OCI-LY7 (cell line): Measurements from ENCODE around the gene FGFRL1. TPM values are rescaled to one million over a fixed set of nuclear protein-coding genes. Genes with fewer than 3 reads are reported as not detected.

Experiments used
- BruUV-seq: library from RNA; stranded (reverse); fragments of 400-500 nt; replicated peaks from 2 replicates; lab custom pipeline; 2021; lab: Mats Ljungman, UMichigan
- CTCF ChIA-PET: fragments of 300-600 bp; sonication (Branson Sonifier 250); formaldehyde crosslinking; loops from one replicate; lab custom pipeline; 2022; ENCODE audit warnings: antibody characterized with exemption; ENCODE audit not compliant: unreplicated experiment; lab: Charles Lee
- POLR2A ChIA-PET: fragments of 300-600 bp; sonication (Branson Sonifier 250); formaldehyde crosslinking; loops from one replicate; lab custom pipeline; 2022; ENCODE audit warnings: antibody characterized with exemption; lab: Charles Lee
- DNase-seq: peaks from one replicate; pipeline ENCODE4 v3.0.0-alpha.2; 2015; ENCODE audit warnings: low spot score
- H2AFZ ChIP-seq: fragments of 200-600 bp; sonication (generic), shearing (Covaris generic); 2 replicates; pipeline ENCODE4 v1.6.1; 2014; ENCODE audit warnings: mild to moderate bottlenecking, antibody characterized with exemption, low read length, moderate library complexity
- H3K27ac ChIP-seq: fragments of 200-600 bp; sonication (generic); 2 replicates; pipeline ENCODE4 v1.5.1; 2014; ENCODE audit warnings: mixed run types, low read depth, mild to moderate bottlenecking, moderate library complexity, low read length, inconsistent platforms; ENCODE audit not compliant: poor library complexity, severe bottlenecking
- H3K36me3 ChIP-seq: fragments of 200-600 bp; sonication (generic); 2 replicates; pipeline ENCODE4 v1.6.1; 2014; ENCODE audit warnings: mild to moderate bottlenecking, antibody characterized with exemption, low read length, moderate library complexity, mixed read lengths; ENCODE audit not compliant: insufficient read depth
- H3K4me1 ChIP-seq: fragments of 200-600 bp; sonication (generic); 2 replicates; pipeline ENCODE4 v1.5.1; 2014; ENCODE audit warnings: mild to moderate bottlenecking, low read length; ENCODE audit not compliant: insufficient read depth, poor library complexity, severe bottlenecking
- H3K4me2 ChIP-seq: fragments of 200-600 bp; sonication (generic); 2 replicates; pipeline ENCODE4 v1.6.1; 2014; ENCODE audit warnings: mild to moderate bottlenecking, low read length
- H3K4me3 ChIP-seq: fragments of 200-600 bp; sonication (generic); 2 replicates; pipeline ENCODE4 v1.5.1; 2014; ENCODE audit warnings: mild to moderate bottlenecking, low read depth, low read length; ENCODE audit not compliant: poor library complexity, severe bottlenecking
- H3K79me2 ChIP-seq: fragments of 200-600 bp; sonication (generic); 2 replicates; pipeline ENCODE4 v1.6.1; 2016; ENCODE audit warnings: low read depth, mild to moderate bottlenecking, low read length, moderate library complexity, mixed read lengths; ENCODE audit not compliant: insufficient read depth
- H3K9me2 ChIP-seq: fragments of 200-600 bp; sonication (generic); 2 replicates; pipeline ENCODE4 v1.6.1; 2016; ENCODE audit warnings: mild to moderate bottlenecking, low read length, mixed read lengths; ENCODE audit not compliant: insufficient read depth
- H3K9me3 ChIP-seq: fragments of 200-600 bp; sonication (generic); 2 replicates; pipeline ENCODE4 v1.6.1; 2014; ENCODE audit warnings: mild to moderate bottlenecking, mixed run types, low read length, mixed read lengths
- H4K20me1 ChIP-seq: fragments of 200-600 bp; sonication (generic); 2 replicates; pipeline ENCODE4 v1.6.1; 2014; ENCODE audit warnings: mild to moderate bottlenecking, antibody characterized with exemption, low read length, moderate library complexity, mixed read lengths; ENCODE audit not compliant: insufficient read depth
- CTCF ChIP-seq: fragments of 200-600 bp; sonication (generic); conservative IDR thresholded peaks from 2 replicates; pipeline ENCODE4 v1.5.1; 2014; ENCODE audit warnings: mild to moderate bottlenecking, antibody characterized with exemption, low read length, moderate library complexity, mixed read lengths
- EZH2phosphoT487 ChIP-seq: fragments of 200-600 bp; sonication (generic); IDR thresholded peaks from 2 replicates; pipeline ENCODE4 v1.6.1; 2018; ENCODE audit warnings: low read depth, borderline replicate concordance, mild to moderate bottlenecking, mixed run types, antibody characterized with exemption, low read length, moderate library complexity, mixed read lengths
- intact Hi-C: fragments of 100-400 bp; cut with micrococcal nuclease; formaldehyde crosslinking; loops from one replicate; pipeline ENCODE4 v1.10.0; 2022; ENCODE audit not compliant: unreplicated experiment
- total RNA-seq, 2 experiments: library from RNA; depleted of rRNA in 1 of 2; stranded (reverse); fragments of >200 nt in 1 of 2; shearing (Covaris generic) in 1 of 2; gene quantifications; 2 replicates each; pipeline ENCODE4 v1.2.3, GENCODE V29; 2014 to 2022

FGFRL1 gene
- total RNA-seq, 2 experiments from 2014 or later: 1.4 to 2.7 TPM

- H3K4me3 ChIP-seq: no peak overlapping the region
- H3K36me3 ChIP-seq: no peaks in the 10 kb centered on the region
- no peaks in the 10 kb centered on the region for H3K79me2 ChIP-seq
- TF ChIP-seq EZH2phosphoT487 (no peak), CTCF (no peak)
- no peaks in the 10 kb centered on the region for H4K20me1 ChIP-seq
- no peak overlapping the region for H2AFZ ChIP-seq
- H3K4me2 ChIP-seq: no peak overlapping the region
- no peaks in the 10 kb centered on the region for H3K9me2 ChIP-seq
- no peaks in the 10 kb centered on the region for H3K9me3 ChIP-seq
- no peak overlapping the region for H3K27ac ChIP-seq
- BruUV-seq: no TSS peak
- DNase-seq: no peak
- intact Hi-C loops: no loop called here
- no peaks in the 10 kb centered on the region for H3K4me1 ChIP-seq
- POLR2A ChIA-PET: interaction anchor here (0.5 kb wide), 1 partner anchor 239 kb away, joined by 4 read pairs; no protein-coding TSS in a partner anchor
- CTCF ChIA-PET: no interaction called here
These were observed 37.6 kb downstream of the FGFRL1 start for GRCh38 chr4:1048773-1049590.

- intact Hi-C loops: no loop called here
- H3K27ac ChIP-seq: no peak overlapping the region
- POLR2A ChIA-PET: no interaction called here
These were observed 38.1 kb downstream of the FGFRL1 start for GRCh38 chr4:1049591-1049905.

More at GRCh38 chr4:1049591-1049905, 38.1 kb downstream of the FGFRL1 start:
- CTCF ChIA-PET: no interaction called here
- Histone ChIP-seq H3K36me3 (no peaks in the 10 kb centered on the region), H2AFZ (no peak overlapping the region), H4K20me1 (no peaks in the 10 kb centered on the region), H3K4me2 (no peak overlapping the region), H3K4me1 (no peaks in the 10 kb centered on the region), H3K4me3 (no peak overlapping the region), H3K79me2 (no peaks in the 10 kb centered on the region), H3K9me2 (no peaks in the 10 kb centered on the region), H3K9me3 (no peaks in the 10 kb centered on the region)
- BruUV-seq: no TSS peak
- TF ChIP-seq EZH2phosphoT487 (no peak), CTCF (no peak)
- no peak for DNase-seq
